GM19043 (cell line): ENCODE results near the gene FOXD2.
"Not testable (repeated sequence)": the region's sequence is repeated elsewhere in the genome, so short reads cannot be mapped to it uniquely, and the experiment has no call there.

ENCODE experiments used
- ATAC-seq: cut with Tn5 transposase; IDR thresholded peaks from one replicate; pipeline ENCODE4 v1.9.1; 2021; ENCODE audit warnings: low read depth; ENCODE audit not compliant: unreplicated experiment

FOXD2 gene

GRCh38 chr1:47439017-47439818 is 1.4 kb downstream of the FOXD2 start:
- no peak for ATAC-seq

- ATAC-seq = no peak
Observed at GRCh38 chr1:47439819-47440598, 2.2 kb downstream of the FOXD2 start.

GRCh38 chr1:47440599-47441081 is 2.8 kb downstream of the FOXD2 start:
- ATAC-seq = no peak

GRCh38 chr1:47441450-47442106 is 3.7 kb downstream of the FOXD2 start:
- ATAC-seq = no peak

GRCh38 chr1:47442202-47442601 is 4.4 kb downstream of the FOXD2 start:
- ATAC-seq = no peak

- ATAC-seq = no peak
Observed at GRCh38 chr1:47442842-47443529, 5.1 kb downstream of the FOXD2 start.

- no peak for ATAC-seq
Observed at GRCh38 chr1:47443530-47444296, 5.9 kb downstream of the FOXD2 start.

GRCh38 chr1:47444297-47444561 is 6.4 kb downstream of the FOXD2 start:
- no peak for ATAC-seq

GRCh38 chr1:47444562-47445465 is 7.0 kb downstream of the FOXD2 start:
- no peak for ATAC-seq

- no peak for ATAC-seq
Observed at GRCh38 chr1:47445823-47446550, 8.1 kb downstream of the FOXD2 start.

GRCh38 chr1:47448462-47449222 is 10.8 kb downstream of the FOXD2 start:
- no peak for ATAC-seq

GRCh38 chr1:47449822-47450552 is 12.1 kb downstream of the FOXD2 start:
- no peak for ATAC-seq

- no peak for ATAC-seq
Observed at GRCh38 chr1:47450606-47451005, 12.8 kb downstream of the FOXD2 start.

GRCh38 chr1:47452426-47452825 is 14.6 kb downstream of the FOXD2 start:
- ATAC-seq = no peak

GRCh38 chr1:47453910-47454309 is 16.1 kb downstream of the FOXD2 start:
- ATAC-seq = not testable (repeated sequence)

GRCh38 chr1:47456250-47456649 is 18.4 kb downstream of the FOXD2 start:
- ATAC-seq = no peak

GRCh38 chr1:47457547-47457946 is 19.7 kb downstream of the FOXD2 start:
- not testable (repeated sequence) for ATAC-seq
